Peyer's patch (tissue), 4 donors: ENCODE measurements around the gene SYT11. TPM values are rescaled to one million over a fixed set of nuclear protein-coding genes. Genes with fewer than 3 reads are reported as not detected.

Source experiments
- DNase-seq, 3 donors: peaks; one replicate each; pipeline ENCODE4 v3.0.0-alpha.2; 2017 to 2019
- H3K27ac ChIP-seq, 4 donors: fragments of 200-600 bp; sonication (generic); one replicate each; pipeline ENCODE4 v1.5.1; 2016 to 2019
- H3K27me3 ChIP-seq, 2 donors: fragments of 200-600 bp; sonication (generic); one replicate each; pipeline ENCODE4 v1.5.1; 2019
- H3K36me3 ChIP-seq, 3 donors: fragments of 200-600 bp; sonication (generic); one replicate each; pipeline ENCODE4 v1.5.1; 2016 to 2019
- H3K4me1 ChIP-seq, 4 donors: fragments of 200-600 bp; sonication (generic); one replicate each; pipeline ENCODE4 v1.5.1; 2016 to 2019
- H3K4me3 ChIP-seq, 4 donors: fragments of 200-600 bp; sonication (generic); 1 replicate in 3 of 4; 2 replicates in 1 of 4; pipeline ENCODE4 v1.5.1; 2016 to 2019; ENCODE audit warnings: mild to moderate bottlenecking in 1 of 4
- H3K9me3 ChIP-seq, 4 donors: fragments of 200-600 bp; sonication (generic); one replicate each; pipeline ENCODE4 v1.5.1; 2016 to 2019; ENCODE audit warnings: mild to moderate bottlenecking in 1 of 4
- POLR2A ChIP-seq, 2 donors: fragments of 450-650 bp; IDR thresholded peaks; one replicate each; pipeline ENCODE4 v1.5.1; 2017; ENCODE audit warnings: antibody characterized with exemption in 2 of 2, mild to moderate bottlenecking in 2 of 2, moderate library complexity in 2 of 2
- total RNA-seq, 4 donors: library from RNA; depleted of rRNA; stranded (reverse); fragments of >200 nt; gene quantifications; one replicate each; pipeline ENCODE4 v1.1.0, GENCODE V29; 2016
- TF ChIP-seq, protein P1 (sequence below), 6 experiments: fragments of 450-650 bp in 4 of 6; fragments of 200-600 bp in 2 of 6; sonication (generic) in 1 of 6; IDR thresholded peaks; one replicate each; pipeline ENCODE4 v1.5.1; 2017 to 2019; ENCODE audit warnings: antibody characterized with exemption in 6 of 6, mild to moderate bottlenecking in 3 of 6, moderate library complexity in 1 of 6

The SYT11 gene
- total RNA-seq, 4 donors from 2014 or later: 2.6 to 9.9 (median 4.7) TPM

DNA sequence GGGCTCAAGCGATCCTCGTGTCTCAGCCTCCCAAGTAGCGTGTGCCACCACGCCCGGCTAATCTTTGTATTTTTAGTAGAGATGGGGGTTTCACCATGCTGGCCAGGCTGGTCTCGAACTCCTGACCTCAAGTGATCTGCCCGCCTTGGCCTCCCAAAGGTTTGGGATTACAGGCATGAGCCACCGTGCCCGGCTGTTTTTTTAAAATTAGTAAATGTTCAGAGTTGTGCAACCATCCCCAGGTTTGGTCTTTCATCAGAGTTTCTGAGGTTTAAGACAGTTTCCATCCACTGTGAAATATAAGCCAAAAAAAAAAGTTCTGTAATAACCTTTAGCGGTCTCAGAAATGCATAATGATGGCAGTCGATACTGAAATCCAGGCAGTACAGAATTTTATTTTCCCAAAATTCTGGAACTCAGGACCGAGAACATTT is 550 bp upstream of the SYT11 start:
- Histone ChIP-seq H3K27ac (peak overlapping the region; percentile 61 to 83 (median 78)), H3K4me3 (peak overlapping the region; percentile 30 to 52 (median 46)), H3K27me3 (no peaks in the 10 kb centered on the region), H3K9me3 (no peaks in the 10 kb centered on the region), H3K4me1 (peaks cover 0 to 37% (median 7%) of the 10 kb centered on the region in 4 donors), H3K36me3 (peaks cover 0 to 14% (median 0%) of the 10 kb centered on the region in 3 donors)
- peak in 1 of 3 donors; percentile 22 for DNase-seq
- TF ChIP-seq, protein P1, sequence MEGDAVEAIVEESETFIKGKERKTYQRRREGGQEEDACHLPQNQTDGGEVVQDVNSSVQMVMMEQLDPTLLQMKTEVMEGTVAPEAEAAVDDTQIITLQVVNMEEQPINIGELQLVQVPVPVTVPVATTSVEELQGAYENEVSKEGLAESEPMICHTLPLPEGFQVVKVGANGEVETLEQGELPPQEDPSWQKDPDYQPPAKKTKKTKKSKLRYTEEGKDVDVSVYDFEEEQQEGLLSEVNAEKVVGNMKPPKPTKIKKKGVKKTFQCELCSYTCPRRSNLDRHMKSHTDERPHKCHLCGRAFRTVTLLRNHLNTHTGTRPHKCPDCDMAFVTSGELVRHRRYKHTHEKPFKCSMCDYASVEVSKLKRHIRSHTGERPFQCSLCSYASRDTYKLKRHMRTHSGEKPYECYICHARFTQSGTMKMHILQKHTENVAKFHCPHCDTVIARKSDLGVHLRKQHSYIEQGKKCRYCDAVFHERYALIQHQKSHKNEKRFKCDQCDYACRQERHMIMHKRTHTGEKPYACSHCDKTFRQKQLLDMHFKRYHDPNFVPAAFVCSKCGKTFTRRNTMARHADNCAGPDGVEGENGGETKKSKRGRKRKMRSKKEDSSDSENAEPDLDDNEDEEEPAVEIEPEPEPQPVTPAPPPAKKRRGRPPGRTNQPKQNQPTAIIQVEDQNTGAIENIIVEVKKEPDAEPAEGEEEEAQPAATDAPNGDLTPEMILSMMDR (IDR thresholded peaks at IDR 0.05): no peak
- no peak for TF ChIP-seq POLR2A (IDR thresholded peaks at IDR 0.05)

DNA sequence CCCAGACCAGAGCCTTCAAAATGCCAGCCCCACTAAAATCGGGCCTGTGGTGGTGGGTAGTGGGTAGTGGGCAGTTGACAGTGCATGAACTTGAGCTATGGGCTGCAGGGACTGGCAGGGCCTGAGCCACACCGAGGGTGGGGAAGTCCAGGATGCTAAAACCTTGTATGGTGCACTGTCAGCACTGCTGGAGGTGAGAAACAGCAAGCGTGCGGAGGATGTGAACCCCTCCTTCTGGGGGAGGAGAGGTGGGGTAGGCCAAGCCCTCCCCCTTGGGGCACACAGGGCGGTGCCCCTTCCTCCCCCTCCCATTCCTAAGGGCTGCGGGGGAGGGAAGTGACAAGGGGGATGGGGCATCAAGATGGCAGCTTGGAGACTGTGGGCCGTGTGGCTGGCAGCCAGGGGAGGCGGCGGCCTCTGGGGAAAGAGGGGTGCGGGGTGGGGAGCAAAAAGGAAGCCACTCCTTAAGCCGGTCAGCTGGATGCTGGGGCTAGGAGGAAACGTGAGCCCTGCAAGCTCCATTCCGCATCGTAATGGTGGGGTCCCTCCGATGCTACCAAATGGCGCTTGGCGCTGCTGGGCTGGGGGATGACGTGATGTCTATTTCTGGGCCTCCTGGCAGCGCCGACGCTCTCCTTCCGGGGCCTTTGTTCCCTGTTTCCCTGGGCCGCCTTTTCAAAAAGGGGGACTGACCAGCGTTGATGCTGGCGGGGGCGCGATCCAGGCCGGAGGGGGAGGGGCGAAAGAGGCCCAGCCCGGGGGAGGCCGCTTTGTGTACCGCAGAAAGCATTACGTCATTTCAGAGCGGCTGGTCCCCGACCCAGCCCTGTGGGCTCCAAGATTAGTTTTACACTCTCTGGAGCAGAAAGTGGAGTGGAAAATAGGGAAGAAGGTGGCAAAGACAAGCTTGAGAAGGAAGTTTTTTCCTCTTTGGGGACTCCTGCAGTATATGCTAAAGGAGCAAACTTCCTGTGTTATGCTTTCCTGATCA is 809 bp downstream of the SYT11 start:
- peak; percentile 29 to 67 (median 59) for DNase-seq
- H3K27me3 ChIP-seq: no peaks in the 10 kb centered on the region
- peak overlapping the region; percentile 61 to 83 (median 78) for H3K27ac ChIP-seq
- peak overlapping the region; percentile 1 to 52 (median 46) for H3K4me3 ChIP-seq
- peaks cover 0 to 37% (median 7%) of the 10 kb centered on the region in 4 donors for H3K4me1 ChIP-seq
- H3K36me3 ChIP-seq: no peaks in the 10 kb centered on the region
- TF ChIP-seq, protein P1 (IDR thresholded peaks at IDR 0.05): no peak
- no peak for TF ChIP-seq POLR2A (IDR thresholded peaks at IDR 0.05)
- no peaks in the 10 kb centered on the region for H3K9me3 ChIP-seq

DNA sequence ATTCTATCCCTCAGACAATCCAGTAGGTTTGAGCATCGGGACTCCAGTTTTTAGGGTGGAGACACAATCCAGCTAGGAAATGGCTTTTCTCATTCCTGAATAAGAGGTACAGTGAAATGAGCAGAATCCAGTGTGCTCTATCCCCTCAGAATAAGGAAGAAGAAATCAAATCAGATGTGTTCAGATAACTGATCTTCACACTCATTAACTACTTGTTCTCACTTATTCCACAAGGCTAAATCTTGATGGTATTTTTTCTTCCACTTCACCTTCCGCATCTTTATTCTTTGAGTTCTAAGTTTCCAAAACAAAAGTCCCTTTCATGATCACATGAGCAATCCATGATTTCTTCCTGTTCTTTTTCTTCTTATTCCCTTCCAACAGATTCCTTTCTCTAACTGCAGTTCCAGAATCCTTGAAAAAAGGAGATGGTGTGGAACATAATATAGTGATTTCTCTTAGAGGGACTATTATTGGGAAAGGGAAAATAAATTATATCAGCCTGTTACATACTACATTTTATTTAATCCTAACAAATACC is 1.7 kb downstream of the SYT11 start:
- no peak for TF ChIP-seq POLR2A (IDR thresholded peaks at IDR 0.05)
- TF ChIP-seq, protein P1 (IDR thresholded peaks at IDR 0.05): no peak
- H3K27ac ChIP-seq: peak overlapping the region in 3 of 4 donors; percentile 61 to 83 (median 72)
- H3K4me3 ChIP-seq: peak overlapping the region in 1 of 4 donors; percentile 52
- H3K36me3 ChIP-seq: no peaks in the 10 kb centered on the region
- no peaks in the 10 kb centered on the region for H3K27me3 ChIP-seq
- no peaks in the 10 kb centered on the region for H3K9me3 ChIP-seq
- peaks cover 0 to 35% (median 7%) of the 10 kb centered on the region in 4 donors for H3K4me1 ChIP-seq
- DNase-seq: no peak

DNA sequence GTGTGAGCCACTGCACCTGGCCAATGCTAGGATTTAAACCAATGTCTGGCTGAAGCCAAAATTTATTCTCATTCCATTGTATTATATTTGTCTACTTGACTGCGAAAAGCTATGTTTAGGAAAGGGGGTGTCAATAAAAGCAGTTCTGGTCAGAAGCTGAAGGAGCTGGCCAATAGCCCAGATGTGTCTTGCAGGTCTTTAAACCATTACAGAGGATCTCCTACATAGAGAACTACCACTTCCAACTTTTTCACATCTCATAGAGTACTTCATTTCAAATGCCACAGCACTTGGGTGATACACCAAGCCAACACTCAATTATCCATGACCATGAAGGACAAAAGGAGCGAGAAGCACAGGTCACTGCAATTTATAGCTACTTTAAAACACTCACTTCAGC is 2.5 kb downstream of the SYT11 start:
- H3K27ac ChIP-seq: no peak overlapping the region

DNA sequence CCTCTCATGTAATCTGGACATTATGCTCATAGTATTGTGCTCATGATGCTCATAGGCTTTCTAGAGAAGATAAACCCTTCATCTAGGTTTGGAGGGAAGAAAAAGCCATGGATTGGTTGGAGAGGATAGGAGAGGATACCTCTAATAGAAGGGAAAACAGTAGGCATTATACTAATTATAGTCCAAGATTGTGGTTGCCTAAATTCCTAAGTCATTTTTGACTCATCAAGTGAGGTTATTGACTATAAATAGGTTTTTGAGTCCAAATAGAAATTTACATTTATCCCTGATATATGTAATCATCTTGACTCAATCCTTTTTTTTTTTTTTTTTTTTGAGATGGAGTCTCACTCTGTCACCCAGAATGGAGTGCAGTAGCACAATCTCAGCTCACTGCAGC is 5.0 kb downstream of the SYT11 start:
- Histone ChIP-seq H3K27ac (no peak overlapping the region), H3K36me3 (no peaks in the 10 kb centered on the region), H3K4me3 (no peak overlapping the region), H3K4me1 (peaks cover 0 to 15% (median 1%) of the 10 kb centered on the region in 4 donors), H3K9me3 (no peaks in the 10 kb centered on the region), H3K27me3 (no peaks in the 10 kb centered on the region)
- no peak for DNase-seq
- TF ChIP-seq POLR2A (IDR thresholded peaks at IDR 0.05): no peak
- TF ChIP-seq, protein P1 (IDR thresholded peaks at IDR 0.05): no peak

More for the DNA sequence above, 2.5 kb downstream of the SYT11 start:
- Histone ChIP-seq H3K9me3 (no peaks in the 10 kb centered on the region), H3K4me3 (no peak overlapping the region), H3K4me1 (peaks cover 0 to 29% (median 4%) of the 10 kb centered on the region in 4 donors), H3K36me3 (no peaks in the 10 kb centered on the region), H3K27me3 (no peaks in the 10 kb centered on the region)
- TF ChIP-seq POLR2A (IDR thresholded peaks at IDR 0.05): no peak
- TF ChIP-seq, protein P1 (IDR thresholded peaks at IDR 0.05): no peak
- no peak for DNase-seq
